GM12873 (cell line): ENCODE measurements around the gene DNAH7.

Experiments
- CTCF ChIP-seq: IDR thresholded peaks from 2 replicates; pipeline ENCODE4 v1.5.1; 2012; ENCODE audit warnings: low read depth, mild to moderate bottlenecking, moderate library complexity, low read length, control low read depth; ENCODE audit not compliant: insufficient read depth; ENCODE audit errors: missing control alignments

Gene DNAH7

GRCh38 chr2:195898505-195899191 is 170.0 kb downstream of the DNAH7 start:
- TF ChIP-seq CTCF: no peak

- no peak for TF ChIP-seq CTCF
Measured at GRCh38 chr2:195891081-195891480, 177.6 kb downstream of the DNAH7 start.

GRCh38 chr2:195879153-195879552 is 189.5 kb downstream of the DNAH7 start:
- TF ChIP-seq CTCF: no peak

GRCh38 chr2:195871326-195871725 is 197.3 kb downstream of the DNAH7 start:
- no peak for TF ChIP-seq CTCF

GRCh38 chr2:195864316-195864715 is 204.3 kb downstream of the DNAH7 start:
- TF ChIP-seq CTCF: no peak

- TF ChIP-seq CTCF: no peak
Measured at GRCh38 chr2:195863564-195863963, 205.1 kb downstream of the DNAH7 start.

- TF ChIP-seq CTCF: no peak
Measured at GRCh38 chr2:195863121-195863520, 205.5 kb downstream of the DNAH7 start.

GRCh38 chr2:195861821-195862220 is 206.8 kb downstream of the DNAH7 start:
- TF ChIP-seq CTCF: no peak
